HCT116 (cell line): Measurements from ENCODE around the gene SHF. TPM values are rescaled to one million over a fixed set of nuclear protein-coding genes. Genes with fewer than 3 reads are reported as not detected.

Experiments used
- ATAC-seq: fragments of 200-7000 bp; cut with Tn5 transposase; 2 replicates; pipeline ENCODE4 v1.9.1; 2020; ENCODE audit warnings: mild to moderate bottlenecking, moderate library complexity
- BruUV-seq: library from RNA; stranded (reverse); fragments of 400-500 nt; replicated peaks from 2 replicates; lab custom pipeline; 2021; lab: Mats Ljungman, UMichigan
- CTCF ChIA-PET: fragments of 300-600 bp; sonication (Branson Sonifier 250); formaldehyde crosslinking; loops from one replicate; lab custom pipeline; 2021; ENCODE audit warnings: antibody characterized with exemption; lab: Charles Lee
- POLR2A ChIA-PET: fragments of 300-600, 350-600 bp; sonication (Branson Sonifier 250); formaldehyde crosslinking; loops from one replicate; lab custom pipeline; 2021; ENCODE audit warnings: antibody characterized with exemption; lab: Charles Lee
- RAD21 ChIA-PET, 2 experiments: fragments of 300-600 bp; sonication (Branson Sonifier 250); formaldehyde crosslinking; loops; one replicate each; lab custom pipeline; 2023; ENCODE audit warnings: low total read pairs in 2 of 2; ENCODE audit not compliant: uncharacterized antibody in 2 of 2, unreplicated experiment in 2 of 2, low non-redundant PET in 1 of 2; lab: Charles Lee
- DNase-seq: peaks from one replicate; pipeline ENCODE4 v3.0.0-alpha.2; 2010; ENCODE audit warnings: low read depth, low spot score
- H2AFZ ChIP-seq: fragments of 200-600 bp; shearing (Covaris generic), sonication (generic); 2 replicates; pipeline ENCODE4 v1.6.1; 2017; ENCODE audit warnings: low read depth, mixed run types, mixed read lengths, antibody characterized with exemption, low read length; ENCODE audit not compliant: poor library complexity, severe bottlenecking
- H3K27ac ChIP-seq: 2 replicates; pipeline ENCODE4 v1.5.1; 2012; ENCODE audit warnings: low read depth, low read length
- H3K27me3 ChIP-seq: fragments of 200-600 bp; sonication (generic); 2 replicates; pipeline ENCODE4 v1.6.1; 2016; ENCODE audit warnings: mixed run types, low read length, mixed read lengths; ENCODE audit not compliant: insufficient read depth
- H3K36me3 ChIP-seq, 2 experiments: fragments of 200-500 bp in 1 of 2; fragments of 200-600 bp in 1 of 2; sonication (Bioruptor generic) in 1 of 2; sonication (generic) in 1 of 2; 2 replicates each; pipeline versions ENCODE4 v1.5.1 to v1.6.1; 2014 to 2016; ENCODE audit warnings: low read length in 2 of 2, inconsistent platforms in 1 of 2, mixed read lengths in 1 of 2, mixed run types in 1 of 2; ENCODE audit not compliant: insufficient read depth in 2 of 2, control insufficient read depth in 1 of 2
- H3K4me1 ChIP-seq, 2 experiments: fragments of 200-600 bp in 1 of 2; sonication (generic) in 1 of 2; 2 replicates each; pipeline versions ENCODE4 v1.5.1 to v1.6.1; 2012 to 2017; ENCODE audit warnings: low read length in 2 of 2, inconsistent platforms in 1 of 2, mild to moderate bottlenecking in 1 of 2, mixed read lengths in 1 of 2, mixed run types in 1 of 2, moderate library complexity in 1 of 2; ENCODE audit not compliant: insufficient read depth in 2 of 2, control insufficient read depth in 1 of 2
- H3K4me2 ChIP-seq: fragments of 200-600 bp; sonication (generic); 2 replicates; pipeline ENCODE4 v1.6.1; 2017; ENCODE audit warnings: mixed run types, low read length, mixed read lengths
- H3K4me3 ChIP-seq, 2 experiments: fragments of 200-600 bp in 1 of 2; sonication (generic) in 1 of 2; replicated peaks in 1 of 2; 2 replicates each; pipeline ENCODE4 v1.5.1; 2011 to 2016; ENCODE audit warnings: low read length in 2 of 2, control low read depth in 1 of 2, low read depth in 1 of 2, mild to moderate bottlenecking in 1 of 2, mixed read lengths in 1 of 2, mixed run types in 1 of 2
- H3K79me2 ChIP-seq: fragments of 200-600 bp; sonication (generic); 2 replicates; pipeline ENCODE4 v1.6.1; 2017; ENCODE audit warnings: mild to moderate bottlenecking, mixed run types, low read length, moderate library complexity, mixed read lengths; ENCODE audit not compliant: insufficient read depth
- H3K9ac ChIP-seq: fragments of 200-600 bp; sonication (generic); 2 replicates; pipeline ENCODE4 v1.6.1; 2016; ENCODE audit warnings: low read length, mixed read lengths
- H3K9me2 ChIP-seq: fragments of 200-600 bp; sonication (generic), shearing (Covaris generic); 2 replicates; pipeline ENCODE4 v1.6.1; 2017; ENCODE audit warnings: mixed run types, mild to moderate bottlenecking, moderate library complexity; ENCODE audit not compliant: insufficient read depth
- H3K9me3 ChIP-seq, 2 experiments: fragments of 200-500 bp in 1 of 2; fragments of 200-600 bp in 1 of 2; sonication (Bioruptor generic) in 1 of 2; sonication (generic) in 1 of 2; 2 replicates each; pipeline ENCODE4 v1.6.1; 2014 to 2017; ENCODE audit warnings: low read length in 2 of 2, mixed read lengths in 2 of 2, inconsistent platforms in 1 of 2, low read depth in 1 of 2, mild to moderate bottlenecking in 1 of 2, mixed run types in 1 of 2, moderate library complexity in 1 of 2; ENCODE audit not compliant: control insufficient read depth in 1 of 2, insufficient read depth in 1 of 2
- H4K20me1 ChIP-seq: fragments of 200-600 bp; sonication (generic), shearing (Covaris generic); 2 replicates; pipeline ENCODE4 v1.6.1; 2017; ENCODE audit warnings: mixed run types, mild to moderate bottlenecking, moderate library complexity; ENCODE audit not compliant: insufficient read depth
- ATF3 ChIP-seq: IDR thresholded peaks from 2 replicates; pipeline ENCODE4 v1.6.1; 2012
- CBX3 ChIP-seq: IDR thresholded peaks from 2 replicates; pipeline ENCODE4 v1.6.1; 2012; ENCODE audit warnings: low read depth
- CTCF ChIP-seq, 3 experiments: fragments of 200-600 bp in 1 of 3; sonication (generic) in 1 of 3; IDR thresholded peaks in 2 of 3; conservative IDR thresholded peaks in 1 of 3; 2 replicates each; pipeline ENCODE4 v1.5.1; 2012 to 2017; ENCODE audit warnings: low read depth in 2 of 3, low read length in 2 of 3, antibody characterized with exemption in 1 of 3, borderline replicate concordance in 1 of 3, control low read depth in 1 of 3, mild to moderate bottlenecking in 1 of 3, mixed read lengths in 1 of 3, mixed run types in 1 of 3, moderate library complexity in 1 of 3; ENCODE audit not compliant: insufficient read depth in 1 of 3
- EGR1 ChIP-seq: IDR thresholded peaks from 2 replicates; pipeline ENCODE4 v1.6.1; 2012; ENCODE audit warnings: low read depth
- ELF1 ChIP-seq: IDR thresholded peaks from 2 replicates; pipeline ENCODE4 v1.6.1; 2012; ENCODE audit warnings: low read depth, borderline replicate concordance
- EZH2 ChIP-seq: fragments of 200-600 bp; sonication (generic); IDR thresholded peaks from 2 replicates; pipeline ENCODE4 v1.6.1; 2017; ENCODE audit warnings: antibody characterized with exemption, mixed run types
- FOSL1 ChIP-seq: IDR thresholded peaks from 2 replicates; pipeline ENCODE4 v1.6.1; 2012; ENCODE audit warnings: low read depth
- JUND ChIP-seq: IDR thresholded peaks from 2 replicates; pipeline ENCODE4 v1.6.1; 2012
- MAX ChIP-seq: IDR thresholded peaks from 2 replicates; pipeline ENCODE4 v1.6.1; 2012
- POLR2A ChIP-seq: IDR thresholded peaks from 2 replicates; pipeline ENCODE4 v1.7.0; 2011; ENCODE audit warnings: borderline replicate concordance; ENCODE audit not compliant: insufficient read depth, insufficient read length; ENCODE audit errors: extremely low read depth
- POLR2AphosphoS5 ChIP-seq: IDR thresholded peaks from 2 replicates; pipeline ENCODE4 v1.6.1; 2011; ENCODE audit warnings: mild to moderate bottlenecking, low read depth, low read length, moderate library complexity
- RAD21 ChIP-seq: IDR thresholded peaks from 2 replicates; pipeline ENCODE4 v1.6.1; 2012; ENCODE audit warnings: low read depth, mild to moderate bottlenecking
- REST ChIP-seq: IDR thresholded peaks from 2 replicates; pipeline ENCODE4 v1.6.1; 2012; ENCODE audit warnings: low read depth
- SIN3A ChIP-seq: IDR thresholded peaks from 2 replicates; pipeline ENCODE4 v1.6.1; 2012; ENCODE audit warnings: low read depth
- SP1 ChIP-seq: IDR thresholded peaks from 2 replicates; pipeline ENCODE4 v1.6.1; 2012; ENCODE audit warnings: low read depth
- SRF ChIP-seq: IDR thresholded peaks from 2 replicates; pipeline ENCODE4 v1.6.1; 2012; ENCODE audit warnings: low read depth
- YY1 ChIP-seq: IDR thresholded peaks from 2 replicates; pipeline ENCODE4 v1.6.1; 2011; ENCODE audit warnings: low read length, low read depth, moderate library complexity, mild to moderate bottlenecking; ENCODE audit not compliant: insufficient replicate concordance; ENCODE audit errors: extremely low read depth
- ZBTB33 ChIP-seq: IDR thresholded peaks from 2 replicates; pipeline ENCODE4 v1.6.1; 2011; ENCODE audit warnings: mild to moderate bottlenecking, low read length, moderate library complexity; ENCODE audit not compliant: insufficient replicate concordance; ENCODE audit errors: extremely low read depth
- ZFX ChIP-seq: fragments of 450-650 bp; IDR thresholded peaks from 2 replicates; pipeline ENCODE4 v1.6.1; 2017
- ZNF274 ChIP-seq: fragments of 200-500 bp; sonication (Bioruptor generic); IDR thresholded peaks from 2 replicates; pipeline ENCODE4 v1.6.1; 2014; ENCODE audit warnings: mild to moderate bottlenecking, low read depth, low read length, inconsistent platforms
- intact Hi-C: fragments of 100-400 bp; cut with micrococcal nuclease; formaldehyde crosslinking; loops from 2 replicates; pipeline ENCODE4 v1.10.0; 2022
- total RNA-seq: library from RNA; stranded (reverse); gene quantifications from one replicate; pipeline ENCODE4 v1.2.1, GENCODE V29; 2021; ENCODE audit not compliant: unreplicated experiment

SHF gene
- total RNA-seq, 1 experiment from 2014 or later = 2.6 TPM

GRCh38 chr15:45139770-45140169 is 48.0 kb downstream of the SHF start:
- POLR2A ChIA-PET = no interaction called here
- CTCF ChIA-PET = interaction anchor here (1.0 to 1.2 kb wide), 2 partner anchors 13 to 22 kb away, joined by 3 to 4 read pairs; no protein-coding TSS in a partner anchor

More at GRCh38 chr15:45139770-45140169, 48.0 kb downstream of the SHF start:
- TF ChIP-seq CBX3 (no peak), ATF3 (no peak), ZNF274 (no peak), EGR1 (no peak), SRF (no peak), POLR2AphosphoS5 (no peak), SP1 (no peak), FOSL1 (no peak), ZFX (no peak), ZBTB33 (no peak), JUND (no peak), CTCF (IDR thresholded peaks at IDR 0.05 in 2 of 3, conservative IDR thresholded peaks at IDR 0.05 in 1 of 3; ENCODE audit: borderline replicate concordance in 1 of 3, insufficient read depth in 1 of 3, low read depth in 2 of 3, low read length in 2 of 3) (no peak), REST (no peak), ELF1 (no peak), RAD21 (no peak), SIN3A (no peak), MAX (no peak), YY1 (no peak), EZH2 (no peak), POLR2A (no peak)
- H3K9me2 ChIP-seq = no peaks in the 10 kb centered on the region
- no peak overlapping the region for H3K4me2 ChIP-seq
- no peak overlapping the region for H3K4me3 ChIP-seq
- no peak overlapping the region for H3K27ac ChIP-seq
- intact Hi-C loops = no loop called here
- ATAC-seq (no peak), DNase-seq (no peak)
- no peaks in the 10 kb centered on the region for H3K79me2 ChIP-seq
- H3K27me3 ChIP-seq = no peaks in the 10 kb centered on the region
- no peaks in the 10 kb centered on the region for H3K9me3 ChIP-seq
- H3K36me3 ChIP-seq = peaks cover 0 to 5% of the 10 kb centered on the region in 2 experiments; a peak in 1 of 4 replicates
- RAD21 ChIA-PET = no interaction called here
- H3K4me1 ChIP-seq = no peaks in the 10 kb centered on the region
- H2AFZ ChIP-seq = no peak overlapping the region
- H3K9ac ChIP-seq = no peak overlapping the region
- H4K20me1 ChIP-seq = no peaks in the 10 kb centered on the region
- no TSS peak for BruUV-seq
